Testis (tissue), 3 donors: ENCODE measurements around the gene ZBTB46. TPM values are rescaled to one million over a fixed set of nuclear protein-coding genes. Genes with fewer than 3 reads are reported as not detected.
A peak's percentile ranks its signal among the peaks of the same experiment; 100 is the strongest.

Experiments
- DNase-seq: peaks from one replicate; pipeline ENCODE4 v3.0.0-alpha.2; 2019
- H3K27ac ChIP-seq, 2 donors: fragments of 200-600 bp; sonication (generic); one replicate each; pipeline ENCODE4 v1.5.1; 2019
- H3K27me3 ChIP-seq: fragments of 200-600 bp; sonication (generic); one replicate; pipeline ENCODE4 v1.5.1; 2019
- H3K36me3 ChIP-seq: fragments of 200-600 bp; sonication (generic); one replicate; pipeline ENCODE4 v1.5.1; 2017; ENCODE audit warnings: low read depth; ENCODE audit errors: missing control alignments
- H3K4me1 ChIP-seq: fragments of 200-600 bp; sonication (generic); one replicate; pipeline ENCODE4 v1.5.1; 2019
- H3K4me3 ChIP-seq, 2 donors: fragments of 200-600 bp; sonication (generic); one replicate each; pipeline ENCODE4 v1.5.1; 2017 to 2019
- H3K9me3 ChIP-seq: fragments of 200-600 bp; sonication (generic); one replicate; pipeline ENCODE4 v1.5.1; 2017
- CTCF ChIP-seq, 3 experiments: fragments of 450-650 bp in 2 of 3; fragments of 200-600 bp in 1 of 3; sonication (generic) in 1 of 3; IDR thresholded peaks; one replicate each; pipeline ENCODE4 v1.5.1; 2016 to 2019; ENCODE audit warnings: antibody characterized with exemption in 3 of 3, mild to moderate bottlenecking in 2 of 3, moderate library complexity in 1 of 3
- POLR2A ChIP-seq: fragments of 450-650 bp; IDR thresholded peaks from one replicate; pipeline ENCODE4 v1.6.1; 2017; ENCODE audit warnings: antibody characterized with exemption, mild to moderate bottlenecking, moderate library complexity
- WGBS, 2 donors: methylation state at CpG; one replicate each; pipeline ENCODE4 v1.1.5; 2018; 5-methylcytosine and 5-hydroxymethylcytosine counted together
- intact Hi-C: fragments of 100-400 bp; cut with DNase I; formaldehyde crosslinking; loops from one replicate; pipeline ENCODE4 v1.15.1; 2023; ENCODE audit warnings: low total_unique reads
- polyA plus RNA-seq: library from polyadenylated mRNA; stranded (reverse); fragments of 350-450 nt; fragmentation: Illumina TruSeq; extraction: RNeasy Lipid Tissue Mini Kit (QIAGEN cat#74804); gene quantifications from one replicate; pipeline ENCODE4 v1.2.3, GENCODE V29; 2014; ENCODE audit warnings: low read depth, low replicate concordance; ENCODE audit not compliant: insufficient read depth
- total RNA-seq, 2 donors: library from RNA; depleted of rRNA; stranded (reverse); fragments of >200 nt; gene quantifications; one replicate each; pipeline ENCODE4 v1.2.3, GENCODE V29; 2016

Gene ZBTB46
- total and polyA plus RNA-seq, 3 donors from 2014 or later = 5.2 to 15.4 (median 12.5) TPM

- Histone ChIP-seq H3K4me1 (peaks cover 29% of the 10 kb centered on the region), H3K27me3 (no peaks in the 10 kb centered on the region), H3K4me3 (peak overlapping the region; percentile 23 to 34), H3K36me3 (no peaks in the 10 kb centered on the region), H3K9me3 (no peaks in the 10 kb centered on the region), H3K27ac (peak overlapping the region; percentile 41 to 50)
- WGBS, 2 donors = 57 to 80% methylated on average over 24 to 52 of the region's 52 CpGs
- no peak for DNase-seq
- intact Hi-C loops = no loop called here
- TF ChIP-seq POLR2A = no peak
- no peak for TF ChIP-seq CTCF (IDR thresholded peaks at IDR 0.05)
Observed at GRCh38 chr20:63771046-63771707, 59.9 kb downstream of the ZBTB46 start.

- Histone ChIP-seq H3K27me3 (no peaks in the 10 kb centered on the region), H3K27ac (no peak overlapping the region), H3K4me3 (no peak overlapping the region), H3K36me3 (no peaks in the 10 kb centered on the region), H3K9me3 (no peaks in the 10 kb centered on the region), H3K4me1 (peaks cover 17% of the 10 kb centered on the region)
- DNase-seq = no peak
- 68 to 90% methylated on average over 11 to 31 of the region's 31 CpGs for WGBS, 2 donors
- intact Hi-C loops = no loop called here
- no peak for TF ChIP-seq CTCF (IDR thresholded peaks at IDR 0.05)
- no peak for TF ChIP-seq POLR2A
Observed at GRCh38 chr20:63769891-63770474, 61.1 kb downstream of the ZBTB46 start.

DNA sequence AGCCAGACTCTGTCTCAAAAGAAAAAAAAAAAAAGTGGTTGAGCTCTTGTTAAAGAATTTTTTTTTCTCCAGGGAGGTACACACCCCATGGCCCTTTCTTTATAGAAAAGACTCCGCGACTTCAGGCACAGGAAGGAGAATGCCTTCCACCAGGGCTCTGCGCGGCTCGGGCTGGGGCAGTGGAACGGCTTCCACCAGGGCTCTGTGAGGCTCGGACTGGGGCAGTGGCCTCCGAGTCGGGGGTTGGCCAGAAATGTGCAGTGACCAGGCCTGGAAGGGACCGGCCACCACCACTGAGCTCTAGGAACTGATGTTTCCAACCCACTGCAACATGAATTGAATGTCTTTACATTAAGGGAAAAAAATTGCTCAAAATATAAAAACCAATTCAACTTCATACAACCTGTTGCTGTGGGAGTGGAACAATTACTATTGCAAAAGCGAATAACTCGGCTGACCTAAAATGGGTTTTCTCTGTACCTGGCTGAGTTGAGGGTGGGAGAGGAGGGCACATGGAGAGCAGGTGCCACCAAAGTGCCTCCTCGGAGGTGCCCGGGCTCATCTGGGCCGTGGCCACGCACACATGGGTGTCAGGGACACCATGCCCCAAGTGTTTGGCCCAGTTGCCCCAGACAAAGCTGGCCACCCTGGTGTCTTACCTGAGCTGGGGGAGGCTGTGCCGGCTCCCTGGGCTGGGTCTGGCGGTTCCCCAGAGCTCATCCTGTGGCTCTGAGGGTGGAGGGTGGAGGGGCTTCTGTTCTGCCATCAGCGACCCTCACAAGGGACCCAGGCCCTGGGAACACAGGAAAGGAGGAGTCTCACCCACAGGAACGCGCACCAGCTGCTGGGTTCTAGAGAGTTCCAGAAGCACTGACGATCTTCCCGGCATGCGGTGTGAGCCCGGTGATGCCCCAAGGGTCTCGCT lies 62.2 kb downstream of the ZBTB46 start:
- Histone ChIP-seq H3K4me3 (no peak overlapping the region), H3K27ac (no peak overlapping the region), H3K9me3 (no peaks in the 10 kb centered on the region), H3K27me3 (no peaks in the 10 kb centered on the region), H3K36me3 (no peaks in the 10 kb centered on the region), H3K4me1 (peaks cover 14% of the 10 kb centered on the region)
- WGBS, 2 donors = 89 to 90% methylated on average over 20 to 26 of the region's 26 CpGs
- DNase-seq = no peak
- no peak for TF ChIP-seq POLR2A
- no peak for TF ChIP-seq CTCF (IDR thresholded peaks at IDR 0.05)
- intact Hi-C loops = no loop called here

DNA sequence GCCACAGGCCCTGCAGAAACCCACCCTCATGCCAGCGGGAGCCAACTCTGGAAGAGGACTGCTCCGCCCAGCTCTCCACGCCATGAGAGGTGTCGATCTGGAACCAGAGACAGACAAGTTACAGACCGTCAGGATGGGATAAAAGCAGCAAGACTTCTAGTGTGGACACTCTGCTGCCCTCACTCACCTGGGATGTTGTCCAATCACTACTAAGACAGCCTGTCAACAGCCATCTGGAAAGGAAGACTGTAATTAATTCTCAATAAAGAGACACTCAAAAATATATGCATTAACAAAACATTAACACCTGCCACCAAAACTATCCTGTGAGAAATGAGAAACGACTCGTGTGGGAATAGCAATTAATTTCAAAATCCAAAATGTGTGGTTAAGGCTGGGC lies 63.2 kb downstream of the ZBTB46 start:
- WGBS, 2 donors = 82 to 86% methylated on average over 3 to 7 of the region's 7 CpGs
- peaks cover 5% of the 10 kb centered on the region for H3K4me1 ChIP-seq
- H3K4me3 ChIP-seq = no peak overlapping the region
- H3K36me3 ChIP-seq = no peaks in the 10 kb centered on the region
- intact Hi-C loops = no loop called here
- H3K27me3 ChIP-seq = no peaks in the 10 kb centered on the region
- DNase-seq = no peak
- TF ChIP-seq CTCF (IDR thresholded peaks at IDR 0.05) (no peak), POLR2A (no peak)
- peak overlapping the region in 1 of 2 donors; percentile 14 for H3K27ac ChIP-seq
- no peaks in the 10 kb centered on the region for H3K9me3 ChIP-seq
